AG04450 (cell line): ENCODE results near the gene ZP1. TPM values are rescaled to one million over a fixed set of nuclear protein-coding genes. Genes with fewer than 3 reads are reported as not detected.

ENCODE experiments used
- CTCF ChIA-PET: fragments of 300-600, 350-600 bp; formaldehyde crosslinking; extraction: SDS; loops from one replicate; lab custom pipeline; 2022; ENCODE audit warnings: antibody characterized with exemption, inconsistent platforms; lab: Charles Lee
- POLR2A ChIA-PET: fragments of 350-600 bp; formaldehyde crosslinking; extraction: SDS; loops from one replicate; lab custom pipeline; 2021; ENCODE audit warnings: antibody characterized with exemption, inconsistent platforms; lab: Yijun Ruan, JAX
- DNase-seq: peaks from one replicate; pipeline ENCODE4 v3.0.0-alpha.2; 2011; ENCODE audit warnings: low read depth, low spot score
- H3K27ac ChIP-seq: one replicate; pipeline ENCODE4 v1.5.1; 2012; ENCODE audit warnings: low read depth, low read length, control low read depth
- H3K27me3 ChIP-seq: one replicate; pipeline ENCODE4 v1.6.0; 2012; ENCODE audit warnings: low read length; ENCODE audit not compliant: control insufficient read depth, insufficient read depth
- H3K4me3 ChIP-seq: 2 replicates; pipeline ENCODE4 v1.5.1; 2011; ENCODE audit warnings: mild to moderate bottlenecking, low read depth, low read length, control low read depth
- H3K9me3 ChIP-seq: 2 replicates; pipeline ENCODE4 v1.5.1; 2012; ENCODE audit warnings: low read length; ENCODE audit not compliant: control insufficient read depth, insufficient read depth
- polyA plus RNA-seq: library from polyadenylated mRNA; depleted of rRNA; stranded (reverse); fragments of >200 nt; gene quantifications from 2 replicates; pipeline ENCODE4 v1.2.3, GENCODE V29; 2011
- TF ChIP-seq, protein P1 (sequence below): IDR thresholded peaks from 2 replicates; pipeline ENCODE4 v1.5.1; 2011; ENCODE audit warnings: low read depth, low read length, control low read depth, inconsistent platforms

Gene ZP1
- polyA plus RNA-seq, 1 experiment, result 0.48 TPM

DNA sequence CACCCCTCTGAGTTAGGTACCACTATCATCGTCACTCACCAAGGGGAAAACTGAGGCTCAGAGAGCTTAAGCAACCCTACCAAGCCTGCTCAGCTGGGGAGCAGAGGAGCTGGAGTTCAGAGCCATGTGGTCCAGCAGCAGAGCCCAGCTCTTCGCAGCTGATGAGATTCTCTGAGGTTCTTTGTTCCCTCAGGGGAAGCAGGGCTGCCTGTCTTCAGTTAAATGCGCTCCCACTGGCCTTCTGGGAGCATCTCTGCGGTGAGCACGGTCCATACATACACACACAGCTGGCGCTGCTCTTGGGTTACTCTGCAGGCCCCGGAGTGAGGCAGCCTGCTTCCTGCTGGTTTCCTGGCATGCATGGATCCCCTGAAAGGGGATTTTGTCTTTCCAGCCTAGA lies 6.4 kb upstream of the ZP1 start:
- Histone ChIP-seq H3K27me3 (peaks cover 8% of the 10 kb centered on the region), H3K9me3 (no peaks in the 10 kb centered on the region), H3K27ac (no peak overlapping the region), H3K4me3 (no peak overlapping the region)
- ChIA-PET POLR2A (interaction anchor here (0.7 kb wide), 1 partner anchor 12 kb away, joined by 7 read pairs; no protein-coding TSS in a partner anchor), CTCF (interaction anchor here (0.6 to 1.3 kb wide), 3 partner anchors 11 to 51 kb away, joined by 3 to 6 read pairs (median 4); no protein-coding TSS in a partner anchor)
- DNase-seq, result no peak
- TF ChIP-seq, protein P1, sequence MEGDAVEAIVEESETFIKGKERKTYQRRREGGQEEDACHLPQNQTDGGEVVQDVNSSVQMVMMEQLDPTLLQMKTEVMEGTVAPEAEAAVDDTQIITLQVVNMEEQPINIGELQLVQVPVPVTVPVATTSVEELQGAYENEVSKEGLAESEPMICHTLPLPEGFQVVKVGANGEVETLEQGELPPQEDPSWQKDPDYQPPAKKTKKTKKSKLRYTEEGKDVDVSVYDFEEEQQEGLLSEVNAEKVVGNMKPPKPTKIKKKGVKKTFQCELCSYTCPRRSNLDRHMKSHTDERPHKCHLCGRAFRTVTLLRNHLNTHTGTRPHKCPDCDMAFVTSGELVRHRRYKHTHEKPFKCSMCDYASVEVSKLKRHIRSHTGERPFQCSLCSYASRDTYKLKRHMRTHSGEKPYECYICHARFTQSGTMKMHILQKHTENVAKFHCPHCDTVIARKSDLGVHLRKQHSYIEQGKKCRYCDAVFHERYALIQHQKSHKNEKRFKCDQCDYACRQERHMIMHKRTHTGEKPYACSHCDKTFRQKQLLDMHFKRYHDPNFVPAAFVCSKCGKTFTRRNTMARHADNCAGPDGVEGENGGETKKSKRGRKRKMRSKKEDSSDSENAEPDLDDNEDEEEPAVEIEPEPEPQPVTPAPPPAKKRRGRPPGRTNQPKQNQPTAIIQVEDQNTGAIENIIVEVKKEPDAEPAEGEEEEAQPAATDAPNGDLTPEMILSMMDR, result no peak

DNA sequence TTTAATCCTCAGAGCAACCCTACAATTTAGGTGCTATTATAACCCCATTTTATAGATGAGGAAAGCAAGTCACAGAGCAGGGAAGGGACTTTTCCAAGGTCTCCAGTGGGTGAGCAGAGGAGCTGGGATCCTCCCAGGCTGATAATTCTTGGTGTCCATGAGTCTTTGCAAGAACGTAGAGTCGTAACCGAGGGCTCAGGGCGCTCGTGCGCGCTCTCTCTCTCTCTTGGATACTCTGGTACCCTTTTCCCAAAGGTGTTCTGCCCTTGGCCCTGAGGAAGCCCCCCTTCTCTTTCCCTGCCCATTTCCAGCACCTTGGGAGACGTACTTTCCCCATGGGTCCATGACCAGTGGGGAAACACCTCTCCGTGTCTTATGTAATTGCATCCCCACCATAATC lies 5.2 kb upstream of the ZP1 start:
- ChIA-PET POLR2A (no interaction called here), CTCF (no interaction called here)
- no peaks in the 10 kb centered on the region for H3K9me3 ChIP-seq
- no peak for DNase-seq
- TF ChIP-seq, protein P1, result no peak
- no peak overlapping the region for H3K4me3 ChIP-seq
- H3K27ac ChIP-seq, result no peak overlapping the region
- H3K27me3 ChIP-seq, result peaks cover 8% of the 10 kb centered on the region

DNA sequence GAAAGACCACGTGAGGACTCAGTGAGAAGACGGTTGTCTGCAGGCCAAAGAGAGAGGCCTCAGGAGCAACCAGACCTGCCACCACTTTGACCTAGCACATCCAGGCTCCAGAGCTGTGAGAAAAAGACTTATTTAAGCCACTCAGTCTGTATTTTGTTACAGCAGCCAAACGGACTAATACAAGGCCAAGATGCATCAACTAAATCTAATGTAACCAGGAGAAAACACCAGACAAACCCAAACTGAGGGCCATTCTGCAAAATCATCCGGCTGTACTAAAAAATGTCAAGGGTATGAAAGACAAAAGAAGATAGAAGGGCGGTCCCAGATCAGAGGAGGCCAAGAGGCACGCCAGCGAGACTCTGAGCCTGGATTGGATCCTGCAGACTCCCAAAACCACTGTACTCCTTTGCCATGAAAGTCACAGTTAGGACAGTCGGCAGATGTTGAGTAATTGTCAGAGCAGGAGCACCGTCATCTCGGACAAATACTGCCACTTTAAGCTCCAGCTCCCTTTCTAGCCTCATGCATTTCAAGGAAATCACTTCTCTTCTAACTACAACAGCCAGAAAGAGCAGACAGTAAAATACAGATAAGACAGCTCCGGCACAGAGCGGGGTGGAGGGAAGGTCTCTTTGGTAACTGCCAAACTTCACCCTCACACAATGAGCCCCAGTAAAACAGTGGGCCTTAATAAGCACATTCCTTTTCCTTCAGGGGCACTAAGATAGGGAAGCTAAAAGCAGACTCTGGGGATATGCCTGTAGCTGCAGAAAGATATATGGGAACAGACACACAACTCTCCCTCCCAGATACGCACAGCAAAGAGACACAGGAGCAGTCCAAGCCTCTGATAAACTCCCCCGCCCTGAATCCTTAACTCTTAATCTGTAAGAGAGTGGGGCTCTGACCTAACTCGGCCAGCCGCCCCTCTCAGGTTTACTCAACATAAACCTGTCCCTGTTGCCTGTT lies 3.5 kb upstream of the ZP1 start:
- no peak overlapping the region for H3K27ac ChIP-seq
- no peaks in the 10 kb centered on the region for H3K9me3 ChIP-seq
- H3K27me3 ChIP-seq, result peaks cover 8% of the 10 kb centered on the region
- H3K4me3 ChIP-seq, result no peak overlapping the region
- TF ChIP-seq, protein P1, result no peak
- ChIA-PET POLR2A (no interaction called here), CTCF (no interaction called here)
- DNase-seq, result no peak

DNA sequence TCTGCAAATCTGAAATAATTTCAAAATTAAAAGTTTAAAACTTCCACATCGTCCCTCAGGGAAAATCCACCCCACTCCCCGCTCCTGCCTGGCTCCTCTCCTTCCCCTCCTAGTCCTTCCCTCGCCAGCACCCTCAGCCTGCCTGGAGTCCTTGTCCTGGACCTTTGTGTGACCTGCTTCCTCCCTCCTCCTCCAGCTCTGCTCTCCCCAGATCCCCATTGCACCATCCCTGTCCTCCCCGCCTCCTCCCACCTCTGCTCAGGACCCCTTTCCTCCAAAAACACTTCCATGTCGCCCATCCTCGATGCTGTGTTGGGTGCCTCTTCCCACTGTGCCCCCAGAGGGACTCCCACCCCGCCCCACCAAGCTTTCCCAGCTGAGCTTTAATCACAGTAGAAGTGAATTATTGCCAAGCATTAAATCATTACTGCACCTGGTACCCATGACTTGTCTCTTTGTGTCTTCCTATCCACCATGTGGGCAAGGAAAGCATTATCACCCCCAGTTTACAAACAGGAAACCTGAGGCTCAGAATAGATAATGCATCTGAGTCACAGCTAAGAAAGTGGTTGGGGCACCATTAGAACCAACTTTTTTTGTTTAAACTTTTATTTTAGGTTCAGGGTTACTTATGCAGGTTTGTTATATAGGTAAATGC lies 2.4 kb upstream of the ZP1 start:
- no peak overlapping the region for H3K27ac ChIP-seq
- TF ChIP-seq, protein P1, result no peak
- no peak for DNase-seq
- no peak overlapping the region for H3K4me3 ChIP-seq
- no peaks in the 10 kb centered on the region; the same call in 1 of the 2 replicates for H3K9me3 ChIP-seq
- ChIA-PET POLR2A (no interaction called here), CTCF (interaction anchor here (0.6 kb wide), 1 partner anchor 1328 kb away, joined by 4 read pairs; no protein-coding TSS in a partner anchor)
- peaks cover 10% of the 10 kb centered on the region for H3K27me3 ChIP-seq
